ENCODE data around the gene C22orf23.

Gene C22orf23

GRCh38 chr22:37917874-37918548 is 35.4 kb downstream of the C22orf23 start:
- in situ Hi-C loops (cut with MboI; ENCODE audit: low sequenced_read_pairs), result no loop called here
- peaks cover 17% of the 10 kb centered on the region for H3K36me3 ChIP-seq (replicated peaks)

GRCh38 chr22:37916311-37916710 is 37.1 kb downstream of the C22orf23 start:
- Histone ChIP-seq H3K9me3 (no peaks in the 10 kb centered on the region), H3K4me1 (no peaks in the 10 kb centered on the region), H3K4me3 (no peak overlapping the region), H3K36me3 (replicated peaks) (peaks cover 16% of the 10 kb centered on the region), H3K27me3 (ENCODE audit: low read depth) (no peaks in the 10 kb centered on the region)
- in situ Hi-C loops (cut with MboI; ENCODE audit: low sequenced_read_pairs), result no loop called here
- DNase-seq (ENCODE audit: low spot score in 2 of 2), result no peak

More at GRCh38 chr22:37917874-37918548, 35.4 kb downstream of the C22orf23 start:
- no peak for DNase-seq (ENCODE audit: low spot score in 2 of 2)
- H3K27me3 ChIP-seq (ENCODE audit: low read depth), result no peaks in the 10 kb centered on the region
- no peaks in the 10 kb centered on the region for H3K4me1 ChIP-seq
- H3K9me3 ChIP-seq, result no peaks in the 10 kb centered on the region
- H3K4me3 ChIP-seq, result no peak overlapping the region

GRCh38 chr22:37913233-37913721 is 40.1 kb downstream of the C22orf23 start:
- H3K4me1 ChIP-seq, result no peaks in the 10 kb centered on the region
- no peaks in the 10 kb centered on the region for H3K9me3 ChIP-seq
- in situ Hi-C loops (cut with MboI; ENCODE audit: low sequenced_read_pairs), result no loop called here
- H3K36me3 ChIP-seq (replicated peaks), result peaks cover 16% of the 10 kb centered on the region
- no peak overlapping the region for H3K4me3 ChIP-seq
- no peaks in the 10 kb centered on the region for H3K27me3 ChIP-seq (ENCODE audit: low read depth)
- DNase-seq (ENCODE audit: low spot score in 2 of 2), result no peak

GRCh38 chr22:37912171-37912570 is 41.2 kb downstream of the C22orf23 start:
- Histone ChIP-seq H3K4me3 (no peak overlapping the region), H3K27me3 (ENCODE audit: low read depth) (no peaks in the 10 kb centered on the region), H3K36me3 (replicated peaks) (peaks cover 10% of the 10 kb centered on the region), H3K9me3 (no peaks in the 10 kb centered on the region), H3K4me1 (no peaks in the 10 kb centered on the region)
- no peak for DNase-seq (ENCODE audit: low spot score in 2 of 2)
- in situ Hi-C loops (cut with MboI; ENCODE audit: low sequenced_read_pairs), result no loop called here

GRCh38 chr22:37911697-37912096 is 41.7 kb downstream of the C22orf23 start:
- H3K4me3 ChIP-seq, result no peak overlapping the region
- no peaks in the 10 kb centered on the region for H3K9me3 ChIP-seq
- peaks cover 7% of the 10 kb centered on the region for H3K36me3 ChIP-seq (replicated peaks)
- DNase-seq (ENCODE audit: low spot score in 2 of 2), result peak in 1 of 2 experiments; percentile 48
- no peaks in the 10 kb centered on the region for H3K27me3 ChIP-seq (ENCODE audit: low read depth)
- H3K4me1 ChIP-seq, result peaks cover 3% of the 10 kb centered on the region; the same call in 1 of the 2 replicates
- in situ Hi-C loops (cut with MboI; ENCODE audit: low sequenced_read_pairs), result no loop called here

- peaks cover 7% of the 10 kb centered on the region for H3K36me3 ChIP-seq (replicated peaks)
- in situ Hi-C loops (cut with MboI; ENCODE audit: low sequenced_read_pairs), result no loop called here
- no peaks in the 10 kb centered on the region for H3K27me3 ChIP-seq (ENCODE audit: low read depth)
- H3K9me3 ChIP-seq, result no peaks in the 10 kb centered on the region
- DNase-seq (ENCODE audit: low spot score in 2 of 2), result no peak
- H3K4me3 ChIP-seq, result no peak overlapping the region
- H3K4me1 ChIP-seq, result peaks cover 3% of the 10 kb centered on the region; the same call in 1 of the 2 replicates
These were observed 42.3 kb downstream of the C22orf23 start for GRCh38 chr22:37910890-37911672.

- H3K36me3 ChIP-seq (replicated peaks), result peaks cover 7% of the 10 kb centered on the region
- H3K9me3 ChIP-seq, result no peaks in the 10 kb centered on the region
- in situ Hi-C loops (cut with MboI; ENCODE audit: low sequenced_read_pairs), result no loop called here
- H3K4me3 ChIP-seq, result no peak overlapping the region
- H3K4me1 ChIP-seq, result peaks cover 10% of the 10 kb centered on the region
- no peaks in the 10 kb centered on the region for H3K27me3 ChIP-seq (ENCODE audit: low read depth)
- DNase-seq (ENCODE audit: low spot score in 2 of 2), result no peak
These were observed 43.6 kb downstream of the C22orf23 start for GRCh38 chr22:37909766-37910165.

GRCh38 chr22:37907036-37907954 is 46.1 kb downstream of the C22orf23 start:
- in situ Hi-C loops (cut with MboI; ENCODE audit: low sequenced_read_pairs), result no loop called here
- Histone ChIP-seq H3K9me3 (no peaks in the 10 kb centered on the region), H3K4me1 (peaks cover 10% of the 10 kb centered on the region), H3K4me3 (peak overlapping the region; percentile 44), H3K36me3 (replicated peaks) (peaks cover 3% of the 10 kb centered on the region; the same call in 1 of the 2 replicates), H3K27me3 (ENCODE audit: low read depth) (no peaks in the 10 kb centered on the region)
- no peak for DNase-seq (ENCODE audit: low spot score in 2 of 2)

GRCh38 chr22:37906364-37907008 is 46.9 kb downstream of the C22orf23 start:
- in situ Hi-C loops (cut with MboI; ENCODE audit: low sequenced_read_pairs), result no loop called here
- no peaks in the 10 kb centered on the region for H3K9me3 ChIP-seq
- no peaks in the 10 kb centered on the region for H3K27me3 ChIP-seq (ENCODE audit: low read depth)
- peaks cover 10% of the 10 kb centered on the region for H3K4me1 ChIP-seq
- peak in 1 of 2 experiments; percentile 56 for DNase-seq (ENCODE audit: low spot score in 2 of 2)
- H3K4me3 ChIP-seq, result peak overlapping the region; percentile 44
- H3K36me3 ChIP-seq (replicated peaks), result no peaks in the 10 kb centered on the region

- Histone ChIP-seq H3K4me1 (peaks cover 10% of the 10 kb centered on the region), H3K9me3 (no peaks in the 10 kb centered on the region), H3K27me3 (ENCODE audit: low read depth) (no peaks in the 10 kb centered on the region), H3K4me3 (peak within 1 kb of the TSS; percentile 44), H3K36me3 (replicated peaks) (no peaks in the 10 kb centered on the region)
- DNase-seq (ENCODE audit: low spot score in 2 of 2), result peak; percentile 81 to 83
- in situ Hi-C loops (cut with MboI; ENCODE audit: low sequenced_read_pairs), result no loop called here
These were observed 47.7 kb downstream of the C22orf23 start, which contains the start of gene MICALL1 for GRCh38 chr22:37905534-37906363. Gene MICALL1 (plus strand): TSS chr22:37906297. CDS start chr22:37906423, 126 bp downstream.

GRCh38 chr22:37904572-37905533 is 48.5 kb downstream of the C22orf23 start:
- Histone ChIP-seq H3K9me3 (no peaks in the 10 kb centered on the region), H3K4me3 (peak overlapping the region; percentile 28; the same call in 1 of the 2 replicates), H3K27me3 (ENCODE audit: low read depth) (no peaks in the 10 kb centered on the region), H3K4me1 (peaks cover 10% of the 10 kb centered on the region), H3K36me3 (replicated peaks) (no peaks in the 10 kb centered on the region)
- DNase-seq (ENCODE audit: low spot score in 2 of 2), result peak in 1 of 2 experiments; percentile 35
- in situ Hi-C loops (cut with MboI; ENCODE audit: low sequenced_read_pairs), result no loop called here

Measured in HAP-1 (cell line).